ENCODE data around the gene DDX10.

GRCh38 chr11:108818971-108819370 is 154.1 kb downstream of the DDX10 start:
- no peak for TF ChIP-seq TAF1 (IDR thresholded peaks at IDR 0.05; ENCODE audit: low read depth, low read length)
- no peak for TF ChIP-seq ASH2L (IDR thresholded peaks at IDR 0.05; ENCODE audit: low read length)
- no peak for TF ChIP-seq CTCF (IDR thresholded peaks at IDR 0.05; ENCODE audit: control extremely low read depth in 1 of 3, insufficient read depth in 1 of 3, low read depth in 1 of 3, low read length in 3 of 3)

Data from H1 (cell line).